GM12878 (cell line): ENCODE data around the gene PRKAG2. TPM values are rescaled to one million over a fixed set of nuclear protein-coding genes. Genes with fewer than 3 reads are reported as not detected.
A peak's percentile ranks its signal among the peaks of the same experiment; 100 is the strongest.

Source experiments
- ATAC-seq: fragments of 200-7000 bp; cut with Tn5 transposase; 3 replicates; pipeline ENCODE4 v1.9.1; 2020; ENCODE audit warnings: mild to moderate bottlenecking, moderate library complexity
- BruUV-seq: library from RNA; stranded (reverse); fragments of 400-500 nt; replicated peaks from 2 replicates; lab custom pipeline; 2021; lab: Mats Ljungman, UMichigan
- CTCF ChIA-PET: fragments of 300-600 bp; sonication (Branson Sonifier 250); formaldehyde crosslinking; extraction: SDS; loops from one replicate; lab custom pipeline; 2021; ENCODE audit warnings: inconsistent platforms; lab: Yijun Ruan, JAX
- POLR2A ChIA-PET: fragments of 350-600 bp; formaldehyde crosslinking; extraction: SDS; loops from one replicate; lab custom pipeline; 2021; ENCODE audit warnings: inconsistent platforms; lab: Charles Lee
- RAD21 ChIA-PET: fragments of 300-600 bp; sonication (Branson Sonifier 250); formaldehyde crosslinking; loops from one replicate; lab custom pipeline; 2023; ENCODE audit warnings: antibody characterized with exemption; ENCODE audit not compliant: unreplicated experiment; lab: Charles Lee
- SMC1A ChIA-PET: fragments of 300-600 bp; sonication (Branson Sonifier 250); formaldehyde crosslinking; loops from one replicate; lab custom pipeline; 2023; ENCODE audit not compliant: unreplicated experiment, uncharacterized antibody; lab: Charles Lee
- DNase-seq: peaks from one replicate; pipeline ENCODE4 v3.0.0-alpha.2; 2011; ENCODE audit warnings: low read depth, low spot score
- FAIRE-seq: peaks from 3 replicates; lab custom pipeline; 2011; peaks lifted over from hg19 to GRCh38; lab: Jason Lieb, UNC
- H2AFZ ChIP-seq: 2 replicates; pipeline ENCODE4 v1.6.0; 2011; ENCODE audit warnings: low read depth, low read length, control low read depth; ENCODE audit not compliant: control insufficient read depth
- H3K27ac ChIP-seq: 2 replicates; pipeline ENCODE4 v1.5.1; 2011; ENCODE audit warnings: control low read depth; ENCODE audit not compliant: control insufficient read depth, insufficient read depth
- H3K27me3 ChIP-seq, 2 experiments: replicated peaks in 1 of 2; 2 replicates each; pipeline versions ENCODE4 v1.6.0 to v1.6.1; 2011; ENCODE audit warnings: low read length in 1 of 2; ENCODE audit not compliant: control insufficient read depth in 2 of 2, insufficient read depth in 2 of 2
- H3K36me3 ChIP-seq, 2 experiments: 2 replicates each; pipeline ENCODE4 v1.5.1; 2011; ENCODE audit warnings: low read length in 1 of 2; ENCODE audit not compliant: control insufficient read depth in 2 of 2, insufficient read depth in 2 of 2
- H3K4me1 ChIP-seq: 2 replicates; pipeline ENCODE4 v1.6.1; 2011; ENCODE audit warnings: mild to moderate bottlenecking, low read length, moderate library complexity, mixed read lengths; ENCODE audit not compliant: control insufficient read depth, insufficient read depth
- H3K4me2 ChIP-seq: 2 replicates; pipeline ENCODE4 v1.6.0; 2011; ENCODE audit warnings: control low read depth; ENCODE audit not compliant: control insufficient read depth, insufficient read depth
- H3K4me3 ChIP-seq: fragments of 200-600 bp; sonication (generic); 2 replicates; pipeline ENCODE4 v1.5.1; 2016
- H3K79me2 ChIP-seq: 2 replicates; pipeline ENCODE4 v1.6.0; 2011; ENCODE audit warnings: low read length; ENCODE audit not compliant: control insufficient read depth, insufficient read depth
- H3K9ac ChIP-seq: 2 replicates; pipeline ENCODE4 v1.8.0; 2011; ENCODE audit warnings: low read length, control low read depth, mixed read lengths; ENCODE audit not compliant: control insufficient read depth, insufficient read depth
- H3K9me3 ChIP-seq: replicated peaks from 3 replicates; pipeline ENCODE4 v1.5.1; 2011; ENCODE audit warnings: mild to moderate bottlenecking, low read length; ENCODE audit not compliant: control insufficient read depth, insufficient read depth
- H4K20me1 ChIP-seq: 2 replicates; pipeline ENCODE4 v1.6.0; 2011; ENCODE audit not compliant: control insufficient read depth, insufficient read depth
- BHLHE40 ChIP-seq, 2 experiments: fragments of 450-650 bp in 1 of 2; IDR thresholded peaks; 2 replicates each; pipeline ENCODE4 v1.6.1; 2011 to 2017; ENCODE audit warnings: low read depth in 2 of 2, borderline replicate concordance in 1 of 2, improper control_type of control experiment in 1 of 2, low read length in 1 of 2, mild to moderate bottlenecking in 1 of 2
- CHD4 ChIP-seq: fragments of 200-600 bp; sonication (generic); IDR thresholded peaks from 2 replicates; pipeline ENCODE4 v1.6.1; 2016; ENCODE audit warnings: mild to moderate bottlenecking
- EED ChIP-seq: sonication (generic); IDR thresholded peaks from 2 replicates; pipeline ENCODE4 v1.6.1; 2016; ENCODE audit warnings: antibody characterized with exemption, low read depth
- KDM1A ChIP-seq: fragments of 200-600 bp; sonication (generic); IDR thresholded peaks from 2 replicates; pipeline ENCODE4 v1.6.1; 2016; ENCODE audit warnings: borderline replicate concordance
- SIX5 ChIP-seq: IDR thresholded peaks from 2 replicates; pipeline ENCODE4 v1.6.1; 2011; ENCODE audit warnings: mild to moderate bottlenecking, low read depth, low read length, moderate library complexity; ENCODE audit not compliant: severe bottlenecking
- TCF3 ChIP-seq: IDR thresholded peaks from 2 replicates; pipeline ENCODE4 v1.6.1; 2012; ENCODE audit warnings: low read depth, mild to moderate bottlenecking, low read length, borderline replicate concordance; ENCODE audit not compliant: insufficient read depth
- WGBS: methylation state at CpG from one replicate; pipeline ENCODE4 v1.1.6; 2016; ENCODE audit warnings: low lambda C conversion rate; ENCODE audit not compliant: insufficient replicate concordance, insufficient coverage; ENCODE audit errors: missing lambda C conversion rate; 5-methylcytosine and 5-hydroxymethylcytosine counted together
- in situ Hi-C: fragments of 300-500 bp; cut with MboI; formaldehyde crosslinking; loops from 9 replicates; pipeline ENCODE4 v1.14.3; 2018; ENCODE audit warnings: mixed read lengths
- intact Hi-C: fragments of 100-400 bp; cut with micrococcal nuclease; formaldehyde crosslinking; loops from one replicate; pipeline ENCODE4 v1.14.2; 2022; ENCODE audit not compliant: unreplicated experiment
- polyA plus RNA-seq, 11 experiments: library from polyadenylated mRNA; depleted of rRNA in 4 of 11; unstranded in 6 of 11; stranded (reverse) in 5 of 11; fragments of >200 nt; fragmentation: Nextera tagmentation in 4 of 11; fragmentation: Illumina TruSeq in 1 of 11; extraction: Ambion mirVana in 4 of 11; extraction: Trizol in 1 of 11; gene quantifications; 1 replicate in 1 of 11; 2 replicates in 10 of 11; pipeline versions ENCODE4 v1.2.1 to v1.2.3, GENCODE V29; 2011 to 2016; ENCODE audit warnings: inconsistent platforms in 2 of 11, missing spikeins in 2 of 11, low read depth in 1 of 11
- total RNA-seq, 4 experiments: library from RNA; depleted of rRNA in 3 of 4; stranded (reverse); fragments of >200 nt in 3 of 4; fragmentation: Illumina TruSeq in 1 of 4; extraction: Trizol in 1 of 4; gene quantifications; 2 replicates each; pipeline versions ENCODE4 v1.2.1 to v1.2.3, GENCODE V29; 2013 to 2021
- TF ChIP-seq, protein P1 (sequence below): IDR thresholded peaks from 2 replicates; pipeline ENCODE4 v1.6.1; 2012; ENCODE audit warnings: improper control_type of control experiment, low read depth, low read length; ENCODE audit not compliant: insufficient replicate concordance
- TF ChIP-seq, protein P2 (sequence below): fragments of 450-650 bp; IDR thresholded peaks from 2 replicates; pipeline ENCODE4 v1.6.1; 2016; ENCODE audit warnings: mild to moderate bottlenecking
- TF ChIP-seq, protein P3 (sequence below): IDR thresholded peaks from 2 replicates; pipeline ENCODE4 v1.6.1; 2011; ENCODE audit warnings: mild to moderate bottlenecking, low read depth, low read length, moderate library complexity; ENCODE audit not compliant: insufficient replicate concordance

PRKAG2 gene
- total and polyA plus RNA-seq, 10 of the 15 experiments (the other 5 are each of a cell fraction or from before 2014, with no cell fraction given) = 3.4 to 8.9 (median 6.8) TPM

DNA sequence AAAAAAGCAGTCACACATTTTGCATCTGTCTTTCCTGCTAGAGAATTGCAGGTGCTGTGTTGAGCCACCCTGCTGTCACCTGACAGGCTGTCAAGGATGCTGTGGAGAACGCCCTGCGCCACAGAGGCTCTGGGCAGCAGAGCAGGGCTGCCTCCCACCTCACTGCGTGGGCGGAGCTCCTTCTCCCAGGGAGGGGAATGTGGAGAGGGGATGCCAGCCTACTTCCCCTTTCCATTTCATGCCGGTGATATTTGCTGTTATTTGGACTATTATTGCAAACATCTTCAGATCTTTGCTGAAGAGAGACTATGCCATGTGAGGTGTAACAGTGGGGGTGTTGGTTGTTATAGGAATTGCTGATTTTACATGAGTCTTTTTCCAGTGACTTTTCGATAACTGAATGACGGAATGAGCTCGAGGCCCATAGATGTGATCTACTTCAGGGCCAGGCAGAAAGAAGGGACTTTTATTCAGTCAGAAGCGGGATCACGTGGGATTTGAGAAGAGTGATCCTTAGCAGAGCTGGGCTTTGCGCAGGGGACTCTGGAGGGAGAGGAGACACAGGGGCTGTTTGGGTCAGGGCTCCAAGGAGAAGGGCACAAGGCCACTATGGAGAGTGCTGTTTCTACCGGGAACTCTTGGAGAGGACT, 13.6 kb upstream of the PRKAG2 start (continued):
- TF ChIP-seq, protein P1, sequence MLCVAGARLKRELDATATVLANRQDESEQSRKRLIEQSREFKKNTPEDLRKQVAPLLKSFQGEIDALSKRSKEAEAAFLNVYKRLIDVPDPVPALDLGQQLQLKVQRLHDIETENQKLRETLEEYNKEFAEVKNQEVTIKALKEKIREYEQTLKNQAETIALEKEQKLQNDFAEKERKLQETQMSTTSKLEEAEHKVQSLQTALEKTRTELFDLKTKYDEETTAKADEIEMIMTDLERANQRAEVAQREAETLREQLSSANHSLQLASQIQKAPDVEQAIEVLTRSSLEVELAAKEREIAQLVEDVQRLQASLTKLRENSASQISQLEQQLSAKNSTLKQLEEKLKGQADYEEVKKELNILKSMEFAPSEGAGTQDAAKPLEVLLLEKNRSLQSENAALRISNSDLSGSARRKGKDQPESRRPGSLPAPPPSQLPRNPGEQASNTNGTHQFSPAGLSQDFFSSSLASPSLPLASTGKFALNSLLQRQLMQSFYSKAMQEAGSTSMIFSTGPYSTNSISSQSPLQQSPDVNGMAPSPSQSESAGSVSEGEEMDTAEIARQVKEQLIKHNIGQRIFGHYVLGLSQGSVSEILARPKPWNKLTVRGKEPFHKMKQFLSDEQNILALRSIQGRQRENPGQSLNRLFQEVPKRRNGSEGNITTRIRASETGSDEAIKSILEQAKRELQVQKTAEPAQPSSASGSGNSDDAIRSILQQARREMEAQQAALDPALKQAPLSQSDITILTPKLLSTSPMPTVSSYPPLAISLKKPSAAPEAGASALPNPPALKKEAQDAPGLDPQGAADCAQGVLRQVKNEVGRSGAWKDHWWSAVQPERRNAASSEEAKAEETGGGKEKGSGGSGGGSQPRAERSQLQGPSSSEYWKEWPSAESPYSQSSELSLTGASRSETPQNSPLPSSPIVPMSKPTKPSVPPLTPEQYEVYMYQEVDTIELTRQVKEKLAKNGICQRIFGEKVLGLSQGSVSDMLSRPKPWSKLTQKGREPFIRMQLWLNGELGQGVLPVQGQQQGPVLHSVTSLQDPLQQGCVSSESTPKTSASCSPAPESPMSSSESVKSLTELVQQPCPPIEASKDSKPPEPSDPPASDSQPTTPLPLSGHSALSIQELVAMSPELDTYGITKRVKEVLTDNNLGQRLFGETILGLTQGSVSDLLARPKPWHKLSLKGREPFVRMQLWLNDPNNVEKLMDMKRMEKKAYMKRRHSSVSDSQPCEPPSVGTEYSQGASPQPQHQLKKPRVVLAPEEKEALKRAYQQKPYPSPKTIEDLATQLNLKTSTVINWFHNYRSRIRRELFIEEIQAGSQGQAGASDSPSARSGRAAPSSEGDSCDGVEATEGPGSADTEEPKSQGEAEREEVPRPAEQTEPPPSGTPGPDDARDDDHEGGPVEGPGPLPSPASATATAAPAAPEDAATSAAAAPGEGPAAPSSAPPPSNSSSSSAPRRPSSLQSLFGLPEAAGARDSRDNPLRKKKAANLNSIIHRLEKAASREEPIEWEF = no peak
- TF ChIP-seq CHD4 = no peak

DNA sequence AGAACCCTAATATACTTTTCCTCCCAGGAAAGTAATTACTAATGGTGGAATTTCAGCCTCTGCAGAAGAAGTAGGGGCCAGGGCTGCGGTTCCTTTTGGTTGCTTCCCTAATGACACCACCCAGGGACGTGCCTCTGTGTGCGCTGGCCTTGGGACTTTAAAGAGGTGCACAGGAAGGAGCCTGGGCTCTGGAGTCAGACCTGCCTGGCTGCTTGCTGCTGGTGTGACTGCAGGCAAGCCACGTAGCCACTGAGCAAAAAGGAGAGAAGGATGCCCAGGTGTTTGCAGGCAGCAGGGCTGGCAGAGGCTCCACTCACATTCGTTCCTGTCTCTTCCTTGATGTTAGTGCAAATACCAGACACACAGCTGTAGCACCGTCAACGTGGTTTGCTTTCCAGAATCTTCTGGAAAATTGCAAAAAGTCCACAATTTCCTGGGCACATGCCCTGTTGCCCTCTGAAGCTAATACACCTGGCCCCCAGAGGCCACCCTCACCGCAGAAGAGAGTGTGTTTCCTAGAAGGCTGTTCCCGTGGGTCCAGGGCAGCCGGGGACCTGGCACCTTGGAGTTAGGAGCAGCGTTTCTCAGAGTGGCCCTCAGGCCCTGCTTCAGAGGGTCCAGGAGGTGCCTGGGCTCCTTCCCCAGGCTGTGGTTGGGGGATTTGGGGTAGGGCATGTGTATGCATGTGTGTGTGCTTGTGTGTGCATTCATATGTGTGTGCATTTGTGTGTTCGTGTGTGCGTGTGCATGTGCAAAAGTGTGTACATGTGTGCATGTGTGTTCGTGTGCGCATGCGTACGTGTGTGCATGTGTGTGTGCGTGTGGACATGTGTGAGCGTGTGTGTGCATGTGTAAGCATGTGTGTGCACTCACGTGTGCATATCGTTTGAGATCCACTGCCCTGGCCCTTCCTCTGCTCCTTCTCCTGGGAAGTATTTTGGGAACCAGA, 12.8 kb upstream of the PRKAG2 start:
- intact Hi-C loops (no loop called here), in situ Hi-C loops (no loop called here)
- peaks cover 0 to 4% of the 10 kb centered on the region in 2 experiments; a peak in 2 of 4 replicates for H3K27me3 ChIP-seq
- ChIA-PET SMC1A (no interaction called here), RAD21 (no interaction called here), POLR2A (no interaction called here), CTCF (no interaction called here)
- BruUV-seq = no TSS peak
- H2AFZ ChIP-seq = no peak overlapping the region
- no peaks in the 10 kb centered on the region for H3K36me3 ChIP-seq
- H3K9me3 ChIP-seq = no peaks in the 10 kb centered on the region
- H3K4me1 ChIP-seq = no peaks in the 10 kb centered on the region
- H3K4me2 ChIP-seq = no peak overlapping the region
- no peaks in the 10 kb centered on the region for H3K79me2 ChIP-seq
- ATAC-seq (no peak), FAIRE-seq (no peak), DNase-seq (no peak)
- no peak overlapping the region for H3K27ac ChIP-seq
- H3K4me3 ChIP-seq = no peak overlapping the region
- WGBS = 60% methylated on average over 21 of the region's 21 CpGs
- H3K9ac ChIP-seq = no peak overlapping the region
- no peaks in the 10 kb centered on the region for H4K20me1 ChIP-seq
- TF ChIP-seq, protein P2, sequence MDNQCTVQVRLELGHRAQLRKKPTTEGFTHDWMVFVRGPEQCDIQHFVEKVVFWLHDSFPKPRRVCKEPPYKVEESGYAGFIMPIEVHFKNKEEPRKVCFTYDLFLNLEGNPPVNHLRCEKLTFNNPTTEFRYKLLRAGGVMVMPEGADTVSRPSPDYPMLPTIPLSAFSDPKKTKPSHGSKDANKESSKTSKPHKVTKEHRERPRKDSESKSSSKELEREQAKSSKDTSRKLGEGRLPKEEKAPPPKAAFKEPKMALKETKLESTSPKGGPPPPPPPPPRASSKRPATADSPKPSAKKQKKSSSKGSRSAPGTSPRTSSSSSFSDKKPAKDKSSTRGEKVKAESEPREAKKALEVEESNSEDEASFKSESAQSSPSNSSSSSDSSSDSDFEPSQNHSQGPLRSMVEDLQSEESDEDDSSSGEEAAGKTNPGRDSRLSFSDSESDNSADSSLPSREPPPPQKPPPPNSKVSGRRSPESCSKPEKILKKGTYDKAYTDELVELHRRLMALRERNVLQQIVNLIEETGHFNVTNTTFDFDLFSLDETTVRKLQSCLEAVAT = no peak
- TF ChIP-seq KDM1A (no peak), SIX5 (no peak), EED (no peak), TCF3 (0 out of 2 replicates have a peak, but pooled peaks have one; percentile 60), BHLHE40 (IDR thresholded peaks at IDR 0.05; ENCODE audit: borderline replicate concordance in 1 of 2, low read depth in 2 of 2, low read length in 1 of 2) (no peak)
- TF ChIP-seq, protein P3, sequence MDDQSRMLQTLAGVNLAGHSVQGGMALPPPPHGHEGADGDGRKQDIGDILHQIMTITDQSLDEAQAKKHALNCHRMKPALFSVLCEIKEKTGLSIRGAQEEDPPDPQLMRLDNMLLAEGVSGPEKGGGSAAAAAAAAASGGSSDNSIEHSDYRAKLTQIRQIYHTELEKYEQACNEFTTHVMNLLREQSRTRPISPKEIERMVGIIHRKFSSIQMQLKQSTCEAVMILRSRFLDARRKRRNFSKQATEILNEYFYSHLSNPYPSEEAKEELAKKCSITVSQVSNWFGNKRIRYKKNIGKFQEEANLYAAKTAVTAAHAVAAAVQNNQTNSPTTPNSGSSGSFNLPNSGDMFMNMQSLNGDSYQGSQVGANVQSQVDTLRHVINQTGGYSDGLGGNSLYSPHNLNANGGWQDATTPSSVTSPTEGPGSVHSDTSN = peak; percentile 45
